RPMI7951 (cell line): Measurements from ENCODE around the gene SCD5. TPM values are rescaled to one million over a fixed set of nuclear protein-coding genes. Genes with fewer than 3 reads are reported as not detected.
A peak's percentile ranks its signal among the peaks of the same experiment; 100 is the strongest.

Experiments used
- DNase-seq: peaks from one replicate; pipeline ENCODE4 v3.0.0-alpha.2; 2012; ENCODE audit warnings: low read depth
- total RNA-seq: library from RNA; depleted of rRNA; stranded (reverse); fragments of >200 nt; shearing (Covaris generic); gene quantifications from 2 replicates; pipeline ENCODE4 v1.2.3, GENCODE V29; 2014

The SCD5 gene
- total RNA-seq, 1 experiment from 2014 or later = 10.1 TPM

DNA sequence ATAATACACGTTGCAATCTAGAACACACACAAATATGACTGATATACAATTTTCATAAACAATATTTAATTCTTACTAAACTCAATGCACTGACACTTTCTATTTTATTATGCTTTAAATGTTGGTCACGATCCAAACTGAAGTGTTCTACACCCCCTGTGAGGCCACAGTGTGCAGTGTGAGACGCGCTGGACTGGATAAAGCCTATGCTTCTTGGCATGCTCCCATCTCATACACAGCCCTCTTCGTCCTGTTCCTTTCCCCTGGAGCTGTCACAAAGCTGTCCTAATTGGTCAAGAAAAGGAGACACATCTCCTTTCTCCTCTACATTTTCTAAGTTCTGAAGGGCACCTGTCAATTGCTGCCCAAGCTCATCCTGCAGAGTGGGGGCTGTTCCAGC lies 72.0 kb downstream of the SCD5 start:
- no peak for DNase-seq

DNA sequence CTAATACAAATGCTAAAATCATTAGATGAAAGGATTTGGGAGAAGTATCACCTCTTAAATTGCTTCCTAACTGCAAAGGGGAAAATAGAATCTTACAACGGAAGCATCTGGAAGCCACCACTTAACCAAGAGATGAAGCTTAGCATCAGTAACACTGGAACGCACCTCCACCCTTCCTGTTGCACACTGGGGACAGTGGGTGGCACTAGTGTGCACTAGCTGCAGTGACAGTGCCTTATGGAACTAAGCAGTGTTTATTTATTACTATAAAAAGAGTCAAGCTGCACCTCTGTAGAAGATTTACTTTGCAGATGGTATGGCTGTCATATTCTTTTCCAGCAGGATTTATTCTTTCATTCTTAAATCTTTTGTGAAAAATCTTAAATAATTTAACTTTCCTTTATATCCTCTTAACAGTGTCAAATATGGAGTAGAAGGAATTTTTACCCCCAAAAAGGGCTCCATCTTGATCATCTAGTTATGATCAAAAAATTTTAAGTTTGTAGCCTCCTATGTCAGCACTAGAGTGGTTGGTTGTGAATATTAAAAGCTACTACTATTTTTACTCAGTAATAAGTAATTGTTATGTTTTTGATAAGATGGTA lies 76.7 kb downstream of the SCD5 start:
- DNase-seq = peak; percentile 9

DNA sequence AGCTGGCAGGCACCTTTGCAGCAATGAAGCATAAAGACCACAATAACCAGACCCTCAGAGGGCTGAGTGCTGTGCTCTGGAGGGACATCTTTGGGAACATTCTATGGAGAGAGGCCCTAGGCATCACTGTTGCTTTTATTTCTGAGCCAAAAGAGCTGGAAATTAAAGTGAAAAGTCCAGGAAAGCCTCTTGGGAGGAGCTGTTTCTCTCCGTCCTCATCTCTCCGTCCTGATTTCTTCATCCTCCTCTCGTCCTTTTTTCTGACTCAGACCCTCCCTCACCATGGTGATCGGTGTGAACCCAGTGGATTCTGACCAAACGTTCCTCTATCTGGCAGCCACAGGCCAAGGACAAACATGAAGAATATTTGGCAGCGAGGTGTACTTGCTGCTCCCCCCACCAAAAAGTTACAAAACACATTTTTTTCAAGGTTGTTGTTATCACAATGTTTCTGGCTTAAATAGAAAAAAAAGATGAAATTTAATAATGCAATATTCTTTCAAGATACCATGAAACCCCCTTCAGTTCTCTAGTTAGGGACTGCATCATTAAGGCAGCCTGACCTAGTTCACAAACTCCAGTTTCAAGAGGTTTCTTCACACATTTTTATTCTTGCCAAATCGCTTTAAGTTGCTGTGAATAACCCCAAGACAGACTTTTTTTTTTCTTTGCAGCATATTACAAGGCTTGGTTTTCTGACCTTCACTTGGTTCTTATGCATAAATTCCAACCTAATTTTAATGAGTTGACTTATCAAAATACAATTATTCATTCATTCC lies 80.2 kb downstream of the SCD5 start:
- DNase-seq = no peak

DNA sequence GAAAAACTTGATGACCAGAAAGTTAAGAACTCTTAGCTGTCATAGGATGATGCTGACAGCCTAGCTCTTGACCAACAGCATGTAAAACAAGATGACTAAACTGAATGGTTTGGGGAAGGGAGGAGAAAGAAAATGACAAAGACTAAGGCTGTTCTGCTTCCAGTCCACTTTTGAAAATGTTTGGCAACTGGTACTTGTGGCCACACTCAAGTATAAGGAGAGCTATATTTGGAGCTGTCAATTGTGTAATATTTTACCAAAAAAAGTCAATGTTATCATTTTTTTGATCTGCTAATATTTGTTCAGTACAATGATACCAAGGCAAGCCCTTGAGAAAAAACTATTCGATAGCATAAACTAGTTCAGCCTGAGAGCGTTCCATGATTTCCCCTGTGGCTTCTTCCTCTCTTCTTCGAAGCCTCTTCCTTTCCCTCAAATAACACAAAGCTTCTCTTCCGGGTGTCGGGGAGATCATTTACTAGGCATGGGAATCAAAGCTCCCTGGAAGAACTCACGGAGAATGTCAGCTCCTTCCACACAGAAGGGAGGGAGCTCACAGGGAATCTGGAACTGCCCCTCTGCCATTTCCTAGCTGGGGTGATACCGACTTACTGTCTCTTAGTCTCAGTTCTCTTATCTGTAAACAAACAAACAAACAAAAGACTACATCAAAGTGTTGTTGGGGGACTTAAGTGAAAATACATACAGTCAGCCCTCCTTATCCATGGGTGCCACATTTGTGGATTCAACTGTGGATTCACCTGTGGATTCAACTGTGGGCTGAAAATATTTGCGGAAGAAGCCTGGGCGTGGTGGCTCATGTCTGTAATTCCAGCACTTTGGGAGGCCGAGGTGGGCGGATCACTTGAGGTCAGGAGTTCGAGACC lies 82.6 kb downstream of the SCD5 start:
- no peak for DNase-seq

DNA sequence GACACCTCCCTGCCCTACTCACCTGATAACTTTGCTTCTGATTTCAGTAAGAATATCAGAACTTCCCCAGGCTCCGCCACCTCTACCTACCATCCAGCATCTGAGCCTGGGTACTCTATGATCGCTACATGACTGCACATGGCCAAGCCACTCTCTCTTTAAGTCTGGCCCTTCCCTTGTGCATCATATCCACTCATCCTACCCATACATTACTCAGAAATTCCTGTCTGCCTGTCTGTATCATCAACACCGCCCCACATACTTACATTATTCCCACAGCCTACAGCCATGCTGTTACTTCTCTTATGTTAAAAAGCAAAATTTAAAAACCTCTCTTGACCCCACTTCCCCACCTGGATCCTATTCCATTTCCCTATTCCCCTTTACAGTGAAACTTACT lies 84.7 kb downstream of the SCD5 start:
- DNase-seq = no peak

DNA sequence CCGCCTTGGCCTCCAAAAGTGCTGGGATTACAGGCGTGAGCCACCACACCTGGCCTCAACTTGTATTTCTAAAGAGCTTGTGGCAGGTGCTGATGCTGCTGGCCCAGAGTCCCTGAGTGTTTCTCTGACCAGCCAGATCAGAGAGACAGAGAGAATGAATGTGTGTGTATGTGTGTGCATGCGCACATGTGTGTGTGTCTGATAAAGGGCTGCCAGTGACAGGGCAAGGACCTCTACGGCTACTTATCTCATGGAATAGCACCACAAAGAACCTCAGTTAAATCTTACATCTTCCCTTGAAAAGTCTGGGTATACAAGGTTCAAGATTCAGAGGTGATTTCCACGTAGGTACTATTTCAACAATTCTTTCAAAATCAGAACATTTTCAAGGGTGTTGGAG lies 86.0 kb downstream of the SCD5 start:
- DNase-seq = no peak

DNA sequence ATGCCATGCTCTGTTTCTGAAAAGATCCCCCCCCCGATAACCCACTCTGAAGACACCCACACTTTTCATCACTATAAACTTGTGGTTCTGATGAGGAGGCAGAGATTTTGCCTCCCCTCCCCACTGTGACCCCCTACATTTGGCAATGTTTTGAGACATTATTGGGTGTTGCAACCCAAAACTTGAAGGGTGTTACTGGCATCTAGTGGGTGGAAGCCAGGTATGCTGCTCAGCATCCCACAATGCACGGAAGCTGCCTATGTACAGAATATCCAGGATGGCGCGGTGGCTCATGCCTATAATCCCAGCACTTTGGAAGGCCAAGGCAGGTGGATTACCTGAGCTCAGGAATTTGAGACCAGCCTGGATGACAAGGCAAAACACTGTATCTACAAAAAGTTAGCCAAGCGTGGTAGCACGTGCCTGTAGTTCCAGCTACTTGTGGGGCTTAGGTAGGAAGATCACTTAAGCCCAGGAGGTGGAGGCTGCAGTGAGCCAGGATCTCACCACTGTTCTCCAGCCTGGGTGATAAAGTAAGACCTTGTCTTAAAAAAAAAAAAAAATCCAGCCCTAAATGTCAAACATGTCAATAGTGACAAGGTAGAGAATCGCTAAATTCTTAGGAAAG lies 87.3 kb downstream of the SCD5 start:
- DNase-seq = no peak

DNA sequence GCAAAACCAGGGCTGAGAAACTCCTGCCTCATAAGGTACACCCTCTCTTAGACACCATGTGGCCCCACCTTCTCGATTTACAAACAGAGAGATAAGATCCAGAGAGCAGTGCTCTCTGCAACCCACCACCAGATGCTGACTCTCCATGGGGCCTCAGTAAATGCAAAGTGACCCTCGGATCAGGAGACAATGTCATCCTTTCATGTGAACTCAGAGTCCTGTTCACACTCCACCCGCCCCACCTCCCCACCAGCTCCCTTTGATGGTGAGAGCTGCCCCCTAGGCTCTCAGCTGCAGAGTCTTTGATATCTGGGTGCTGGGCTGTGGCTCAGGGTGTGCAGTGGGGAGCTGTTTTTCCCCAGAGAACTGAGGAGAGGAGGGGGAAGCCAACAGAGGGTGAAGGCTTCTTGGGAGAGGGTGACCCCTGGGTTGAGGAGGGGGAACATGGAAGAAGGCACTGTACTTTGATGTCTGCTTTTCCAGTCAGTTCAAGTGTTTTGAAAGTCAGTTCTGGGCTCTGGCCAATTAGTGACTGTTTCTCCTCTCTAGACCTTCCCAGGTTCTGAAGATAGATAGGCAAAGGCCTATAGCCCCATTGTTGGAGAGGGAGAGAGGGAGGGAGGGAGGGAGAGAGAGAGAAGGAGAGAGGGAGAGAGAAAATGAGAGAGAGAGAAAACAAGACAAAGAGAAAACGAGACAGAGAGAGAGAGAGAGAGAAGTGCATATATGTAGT lies 88.2 kb downstream of the SCD5 start:
- DNase-seq = no peak

DNA sequence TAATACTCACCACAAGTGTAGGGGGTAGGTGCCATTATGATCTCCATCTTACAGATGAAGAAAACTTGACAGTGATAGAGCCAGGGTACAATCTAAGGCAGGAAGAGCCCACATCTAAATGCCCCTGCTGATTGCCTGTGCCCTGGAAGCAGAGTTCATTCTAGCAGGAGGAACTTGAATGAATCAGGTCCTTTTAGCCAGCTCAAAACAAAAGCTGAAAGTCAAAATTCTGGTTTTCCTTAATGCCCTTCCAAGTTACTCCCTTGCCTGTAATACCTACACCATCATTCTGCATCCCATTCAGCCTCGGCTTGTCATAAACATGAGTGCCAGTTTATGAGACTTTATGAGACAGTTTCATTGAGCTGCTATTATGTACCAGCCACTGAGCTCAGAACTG lies 89.6 kb downstream of the SCD5 start:
- no peak for DNase-seq

DNA sequence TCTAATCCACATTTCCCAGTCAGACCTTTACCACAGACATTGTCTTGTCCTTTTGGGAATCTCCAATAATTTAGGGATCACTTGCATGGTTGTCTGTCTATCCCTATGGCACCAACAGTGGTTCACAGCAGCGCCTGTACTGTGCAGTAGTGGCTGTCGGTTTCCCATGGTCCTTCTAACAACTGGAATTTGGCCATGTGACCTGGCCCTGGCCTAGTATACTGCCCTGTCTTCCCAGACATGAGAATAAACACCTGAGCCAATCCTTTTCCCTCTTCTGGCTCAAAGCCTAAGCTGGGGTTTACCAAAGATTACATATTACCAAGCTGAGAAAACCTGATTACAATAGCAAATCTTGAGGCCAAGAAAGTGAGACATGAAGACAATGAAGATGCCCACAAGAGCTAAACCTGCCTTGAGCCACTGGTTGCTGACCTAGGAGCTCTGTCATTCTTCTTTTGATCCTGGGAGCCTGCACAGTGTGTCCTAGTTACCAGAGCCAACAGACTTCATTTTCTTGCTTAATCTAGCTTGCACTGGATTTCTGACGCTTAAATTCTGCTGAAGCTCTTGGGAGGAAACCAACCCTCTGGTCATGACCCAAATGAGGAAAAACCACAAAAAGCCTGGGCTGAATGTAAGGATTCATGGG lies 92.1 kb downstream of the SCD5 start:
- DNase-seq = peak; percentile 7

DNA sequence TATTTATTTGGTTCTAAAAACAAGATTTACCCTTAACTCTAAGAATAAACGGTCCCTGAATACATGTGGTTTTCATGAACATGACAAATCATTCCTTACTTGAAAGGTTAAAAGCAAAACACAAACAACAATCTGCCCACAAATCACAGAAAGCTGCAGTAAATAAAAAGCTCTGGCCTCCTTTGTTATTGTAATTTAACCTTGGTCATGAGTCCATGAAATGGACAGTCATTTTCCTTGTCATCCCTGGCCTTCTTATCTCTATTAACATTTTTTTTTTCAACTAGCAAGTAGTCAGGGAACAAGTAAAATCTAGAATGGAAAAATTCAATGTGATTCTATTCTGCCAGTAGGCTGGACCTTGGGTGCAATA lies 92.7 kb downstream of the SCD5 start:
- DNase-seq = peak; percentile 24

DNA sequence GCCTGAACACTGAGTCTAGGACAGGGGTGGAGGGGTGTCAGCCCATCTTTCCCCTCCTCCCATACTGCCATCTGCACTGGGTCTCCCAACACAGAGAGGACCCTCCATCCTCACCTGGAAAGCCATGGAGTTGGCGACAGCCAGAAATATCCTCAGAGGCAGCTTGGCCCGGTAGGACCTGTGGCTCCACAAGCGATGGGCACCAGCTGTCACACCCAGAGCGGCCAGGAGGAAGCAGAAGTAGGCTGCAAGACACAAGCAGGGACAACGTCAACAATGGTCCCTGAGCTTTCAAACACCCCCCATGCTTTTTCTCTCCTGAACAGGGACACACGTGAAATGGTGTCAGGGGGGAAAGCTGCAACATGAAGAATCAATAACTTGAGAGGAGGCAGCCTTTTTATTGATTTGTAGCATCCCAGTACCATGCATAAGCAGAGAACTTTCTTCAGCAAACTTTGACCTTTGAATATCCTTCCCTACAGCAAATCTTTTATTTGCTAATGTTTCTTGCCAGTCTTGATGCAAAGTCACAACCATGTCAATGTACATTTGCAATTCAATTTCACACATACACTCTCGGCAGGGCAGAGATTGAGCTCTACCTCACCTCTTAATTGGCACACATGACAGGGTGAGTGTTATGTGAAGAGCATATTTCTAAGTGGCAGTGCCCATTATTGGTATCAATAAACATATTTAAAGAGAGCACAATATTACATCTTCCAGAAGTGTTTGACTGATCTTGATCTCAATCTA lies 93.2 kb downstream of the SCD5 start:
- no peak for DNase-seq

DNA sequence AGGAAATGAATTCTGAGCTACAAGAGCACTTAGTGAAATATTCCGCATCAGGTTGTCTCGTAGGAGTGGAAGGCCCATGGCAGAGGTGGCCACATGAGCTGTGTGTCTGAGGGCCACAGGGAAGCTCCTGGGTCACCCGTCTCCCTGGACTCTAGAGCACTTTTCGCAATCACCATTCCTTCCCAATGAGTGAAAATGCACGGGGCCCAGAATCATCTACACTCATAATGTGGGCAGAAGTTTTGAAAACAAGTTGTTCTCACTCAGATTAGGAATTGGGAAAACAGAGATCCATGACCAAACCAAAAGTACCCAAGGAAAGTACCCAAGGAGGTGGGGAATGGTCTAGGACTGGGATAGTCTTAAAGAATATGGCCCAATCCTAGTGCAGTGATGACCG lies 94.4 kb downstream of the SCD5 start:
- no peak for DNase-seq

DNA sequence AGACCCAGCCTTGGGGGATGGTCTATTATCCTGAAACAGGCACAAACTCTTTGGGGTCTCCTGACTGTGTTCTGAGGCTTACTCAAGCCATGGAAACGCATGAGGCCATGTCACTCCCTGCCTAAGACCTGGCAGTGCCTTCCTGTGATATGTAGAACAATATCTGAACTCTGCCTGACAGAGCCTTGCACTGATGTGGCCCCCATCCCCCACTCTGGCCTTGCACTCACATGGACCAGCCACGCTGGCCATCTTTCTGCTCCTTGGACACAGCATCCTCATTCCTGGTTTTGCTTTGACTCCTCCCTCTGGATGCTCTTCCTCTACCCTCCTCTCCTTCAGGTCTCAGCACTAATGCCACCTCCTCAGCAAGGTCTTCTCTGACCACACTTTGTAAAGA lies 100.2 kb downstream of the SCD5 start:
- no peak for DNase-seq

DNA sequence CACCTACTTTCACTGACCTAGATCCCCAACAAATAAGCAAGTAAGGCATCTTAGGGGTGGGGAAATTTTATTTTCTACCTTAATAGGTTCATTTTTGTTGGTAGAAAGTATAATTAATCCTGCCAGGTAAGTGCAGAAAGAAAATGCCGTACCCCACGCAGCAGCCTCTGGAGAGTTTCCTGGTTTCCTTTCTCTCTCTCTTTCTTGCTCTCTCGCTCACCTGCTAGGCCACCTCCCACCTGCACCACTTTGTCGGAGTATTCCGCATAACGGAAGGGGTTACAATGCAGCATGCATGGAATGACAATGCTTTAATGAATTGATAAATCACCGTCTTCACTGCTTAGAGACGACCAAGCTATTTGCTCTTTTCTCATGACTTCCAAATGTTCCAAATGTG lies 101.0 kb downstream of the SCD5 start:
- DNase-seq = no peak

DNA sequence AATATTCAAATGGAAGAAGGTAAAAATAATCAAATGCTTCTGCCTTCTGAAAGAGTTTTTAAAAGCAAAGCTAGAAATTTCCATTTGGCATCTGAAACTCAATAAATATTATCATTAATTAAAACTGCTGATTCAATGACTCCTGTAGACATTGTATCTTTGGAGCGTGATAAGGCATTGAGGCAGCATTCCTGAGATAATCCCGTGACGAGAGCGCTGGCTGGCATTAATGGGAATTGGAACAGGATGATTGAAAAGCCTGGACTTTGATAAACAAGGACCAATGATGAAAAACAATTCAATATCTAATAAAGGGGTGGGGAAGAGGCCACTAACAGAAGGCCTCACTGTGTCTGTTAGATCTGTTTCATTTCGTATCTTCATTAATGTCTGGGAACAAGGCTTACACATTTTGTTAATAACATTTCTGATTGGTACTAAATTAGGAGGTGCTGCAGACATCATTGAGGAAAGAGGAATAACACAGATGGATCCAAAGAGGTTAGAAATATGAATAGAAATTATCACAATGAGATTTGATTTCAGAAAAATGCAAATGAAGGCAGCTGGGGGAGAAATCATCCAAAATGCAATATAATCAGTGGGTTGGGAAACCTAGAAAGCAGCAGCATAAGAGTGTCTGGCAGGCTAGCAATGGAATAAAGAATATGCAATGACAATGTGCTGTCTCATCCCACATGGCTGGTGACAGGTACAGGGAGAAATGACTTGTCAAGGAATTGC lies 102.3 kb downstream of the SCD5 start:
- DNase-seq = no peak

DNA sequence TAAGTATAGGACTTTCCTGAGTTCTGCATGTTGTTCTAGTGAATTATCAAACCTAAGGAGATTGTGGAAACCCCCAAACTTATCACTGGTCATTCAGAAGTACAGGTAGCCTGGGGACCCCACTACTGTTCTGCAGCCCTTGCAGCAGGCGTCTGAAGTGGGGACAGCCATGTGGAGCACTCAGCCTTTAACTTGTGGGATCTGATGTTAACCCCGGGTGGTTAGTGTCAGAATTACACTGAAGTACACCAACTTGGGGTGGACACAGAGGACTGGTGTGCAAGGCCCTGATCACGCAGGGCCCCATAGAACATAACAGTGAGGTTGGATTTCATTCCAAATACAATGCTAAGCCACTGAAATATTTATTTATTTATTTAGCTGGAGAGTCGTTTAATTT lies 103.7 kb downstream of the SCD5 start:
- DNase-seq = no peak

DNA sequence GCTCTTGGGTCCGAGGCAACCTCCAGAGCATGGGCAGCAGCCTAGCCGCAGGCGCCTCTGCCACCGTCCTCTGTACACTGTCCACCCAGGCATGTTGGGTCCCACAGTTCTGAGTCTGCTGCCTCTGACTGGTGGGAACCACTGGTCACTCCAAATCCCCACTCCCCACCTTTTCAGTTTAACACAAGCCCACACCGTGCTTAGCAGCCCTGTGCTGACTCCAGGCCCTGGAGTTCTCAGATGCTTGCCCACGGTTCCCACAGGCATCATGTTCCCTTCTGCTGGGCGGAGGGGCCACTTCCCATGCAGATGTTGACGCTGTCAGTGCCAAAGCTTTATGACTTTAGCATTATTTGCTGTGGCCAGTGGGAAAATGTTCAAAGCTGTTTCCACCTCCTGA lies 104.5 kb downstream of the SCD5 start:
- no peak for DNase-seq

DNA sequence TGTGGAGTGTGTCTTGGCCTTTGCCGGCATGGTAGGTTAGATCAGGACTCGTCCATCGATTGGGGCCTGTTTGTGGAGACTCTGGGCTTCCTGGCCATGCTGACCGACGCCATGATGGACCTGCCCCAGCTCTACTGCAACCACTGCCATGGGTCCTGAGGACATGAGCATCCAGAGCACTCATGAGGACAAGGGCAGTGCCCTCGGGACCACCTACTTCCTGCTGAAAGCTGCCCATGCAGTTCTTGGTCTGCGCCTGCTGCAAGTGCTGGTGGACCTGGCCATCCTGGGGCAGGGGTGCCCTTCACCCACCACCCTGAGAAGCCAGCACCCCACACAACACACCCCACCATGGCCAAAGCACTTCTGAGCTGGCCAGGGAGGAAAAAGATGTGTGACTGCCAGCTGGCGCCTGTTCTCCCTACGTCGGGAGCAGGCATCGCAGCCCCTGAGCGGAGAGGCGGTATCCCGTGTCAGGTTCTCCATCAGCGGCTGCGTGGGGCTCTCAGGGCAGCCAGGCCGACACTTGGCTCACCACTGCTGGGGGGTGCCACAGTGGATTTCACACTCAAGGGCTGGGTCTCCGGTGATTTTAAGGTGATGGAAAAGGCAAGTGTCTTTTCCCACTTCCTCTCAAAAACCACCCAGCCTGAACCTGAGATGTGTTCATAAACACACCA lies 106.4 kb downstream of the SCD5 start:
- DNase-seq = no peak
